Right renal cortex interstitium (tissue), 3 donors: Measurements from ENCODE around the gene CORO7. TPM values are rescaled to one million over a fixed set of nuclear protein-coding genes. Genes with fewer than 3 reads are reported as not detected.
"Not testable (repeated sequence)": the region's sequence is repeated elsewhere in the genome, so short reads cannot be mapped to it uniquely, and the experiment has no call there.

ENCODE experiments used
- DNase-seq, 3 donors: peaks; one replicate each; pipeline ENCODE4 v3.0.0-alpha.2; 2013; ENCODE audit warnings: low read depth in 3 of 3, low spot score in 2 of 3
- polyA plus RNA-seq, 3 donors: library from polyadenylated mRNA; unstranded; fragments of 120-200 nt; gene quantifications; one replicate each; pipeline ENCODE4 v1.2.1, GENCODE V29; 2013; ENCODE audit not compliant: insufficient read length in 3 of 3

The CORO7 gene
- polyA plus RNA-seq, 3 donors = 14.3 to 17.2 (median 14.3) TPM

DNA sequence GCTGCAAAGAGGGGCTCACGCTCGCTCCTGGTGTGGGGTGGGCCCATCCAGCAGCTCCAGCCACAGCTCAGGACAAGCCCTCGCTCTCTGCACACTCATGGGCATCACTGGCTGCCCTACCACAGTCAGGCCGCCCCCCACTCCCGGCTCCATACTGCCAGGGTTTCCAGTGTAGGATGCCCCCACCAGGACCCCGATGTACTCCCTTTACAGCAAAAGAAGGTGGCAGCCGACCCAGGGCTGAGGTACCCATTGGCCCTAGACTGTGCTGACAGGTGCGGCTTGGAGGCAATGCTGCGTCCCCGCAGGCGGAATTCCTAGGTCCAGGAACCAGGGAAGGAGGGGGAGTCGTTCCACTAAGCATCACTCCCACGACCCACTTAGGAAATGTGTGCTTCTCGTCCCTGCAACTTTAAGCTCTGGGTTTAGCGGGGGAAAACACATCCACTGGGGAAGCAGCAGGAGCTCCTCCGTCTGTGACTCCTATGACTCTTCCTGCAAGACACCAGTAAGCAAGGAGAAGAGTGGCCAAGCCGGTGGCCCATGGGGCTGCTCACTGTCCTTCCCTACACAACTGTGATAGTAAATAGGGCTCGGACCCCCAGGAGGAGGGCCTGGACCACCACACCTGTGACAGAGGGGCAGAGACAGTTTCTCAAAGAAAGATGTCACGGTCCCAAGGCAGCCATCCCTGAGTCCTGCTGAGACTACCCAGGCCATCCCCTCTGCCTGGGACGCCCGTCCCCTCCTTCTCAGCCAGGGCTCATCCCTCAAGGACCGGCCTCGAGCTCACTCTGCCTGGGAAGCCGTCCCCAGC, 13.1 kb downstream of the CORO7 start:
- DNase-seq = no peak

DNA sequence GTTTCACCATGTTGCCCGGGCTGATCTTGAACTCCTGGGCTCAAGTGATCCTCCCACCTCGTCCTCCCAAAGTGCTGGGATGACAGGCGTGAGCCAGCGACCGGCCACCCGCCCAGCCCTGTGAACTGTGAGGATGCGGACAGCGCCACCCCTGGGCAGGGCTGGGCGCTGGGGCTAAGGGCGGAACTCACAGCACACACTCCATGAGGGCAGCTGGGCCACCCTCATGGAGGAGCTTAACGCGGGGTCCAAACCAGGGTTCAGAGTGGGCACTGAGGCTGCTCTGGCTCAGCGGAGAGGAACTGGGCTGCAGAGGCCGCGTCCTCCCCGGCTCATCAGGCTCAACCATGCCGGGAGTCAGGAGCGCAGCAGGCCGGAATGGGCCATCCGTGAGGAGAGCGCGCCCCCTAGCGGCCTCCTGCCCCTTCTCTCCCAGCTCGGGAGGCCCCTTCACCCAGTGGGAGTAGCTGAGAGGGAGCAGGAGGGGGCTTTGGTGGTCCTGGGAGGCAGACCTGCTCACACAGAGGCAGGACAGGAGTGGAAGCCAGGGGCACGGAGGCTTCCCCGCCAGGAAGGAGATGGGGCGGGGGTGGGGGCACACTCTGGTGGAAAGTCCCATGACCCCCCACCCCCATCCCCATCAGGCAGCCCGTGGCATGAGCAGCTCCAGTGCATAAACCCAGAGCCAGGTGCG, 13.8 kb downstream of the CORO7 start:
- no peak for DNase-seq

DNA sequence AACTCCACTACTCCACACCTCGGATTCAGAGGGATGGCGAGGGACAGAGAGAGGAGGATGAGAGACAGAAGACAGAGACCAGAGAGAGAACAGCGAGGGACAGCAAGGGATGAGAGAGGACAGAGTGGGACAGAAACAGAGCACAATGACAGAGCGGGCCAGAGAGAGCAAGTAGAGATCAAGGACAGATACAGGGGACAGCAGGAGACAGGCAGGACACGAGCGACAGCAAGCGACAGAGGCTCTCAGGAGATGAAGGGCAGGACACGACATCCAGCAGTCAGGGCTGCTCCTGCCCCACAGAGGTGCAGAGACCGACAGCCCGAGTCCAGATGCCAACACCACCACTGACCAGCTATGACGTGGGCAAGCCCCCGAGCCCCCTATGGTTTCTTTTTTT, 14.9 kb downstream of the CORO7 start:
- DNase-seq = no peak

DNA sequence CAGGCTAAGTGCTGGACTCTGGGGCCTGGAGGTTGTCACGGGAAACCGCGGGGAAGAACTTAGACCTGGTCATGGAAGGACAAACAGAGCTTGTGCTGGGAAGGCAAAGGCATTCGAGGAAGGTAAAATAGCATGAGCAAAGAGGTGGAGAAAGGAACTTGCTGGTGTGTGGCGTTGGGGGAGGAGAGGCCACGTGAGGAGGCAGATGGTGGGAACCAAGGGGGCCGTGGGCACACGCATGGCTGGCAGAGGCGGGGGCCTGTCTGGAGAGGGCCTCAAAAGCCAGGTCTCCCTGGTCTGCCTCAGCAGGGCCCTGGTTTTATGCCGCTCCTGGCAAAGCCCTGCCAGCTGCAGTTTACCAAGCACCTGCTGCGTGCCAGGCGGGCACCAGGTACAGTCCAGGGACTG, 15.3 kb downstream of the CORO7 start:
- DNase-seq = no peak

DNA sequence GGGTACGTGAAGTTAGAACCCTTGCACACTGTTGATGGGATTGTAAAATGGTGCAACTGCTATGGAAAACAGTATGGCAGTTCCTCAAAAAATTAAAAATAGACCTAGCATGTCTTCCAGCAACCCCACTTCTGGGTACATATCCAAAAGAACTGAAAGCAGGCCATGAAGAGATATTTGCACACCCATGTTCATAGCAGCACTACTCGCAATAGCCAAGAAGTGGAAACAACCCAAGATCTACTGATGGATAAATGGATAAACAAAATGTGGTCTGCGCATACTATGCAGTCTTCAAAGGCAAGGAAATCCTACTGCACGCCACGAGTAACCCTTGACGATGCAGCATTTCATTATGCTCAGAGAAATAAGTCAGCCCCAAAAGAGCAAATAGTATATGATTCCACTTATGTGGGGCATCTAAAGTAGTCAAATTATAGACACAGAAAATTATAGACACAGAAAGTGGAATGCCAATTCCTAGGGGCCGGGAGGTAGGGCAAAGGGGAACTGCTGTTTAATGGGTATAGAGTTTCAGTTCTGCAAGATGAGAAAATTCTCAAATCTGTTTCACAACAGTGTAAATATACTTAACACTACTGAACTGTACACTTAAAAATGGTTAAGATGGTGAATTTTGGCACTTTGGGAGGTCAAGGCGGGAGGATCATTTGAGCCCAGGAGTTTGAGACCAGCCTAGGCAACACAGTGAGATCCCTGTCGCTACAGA, 17.2 kb downstream of the CORO7 start:
- DNase-seq = no peak

DNA sequence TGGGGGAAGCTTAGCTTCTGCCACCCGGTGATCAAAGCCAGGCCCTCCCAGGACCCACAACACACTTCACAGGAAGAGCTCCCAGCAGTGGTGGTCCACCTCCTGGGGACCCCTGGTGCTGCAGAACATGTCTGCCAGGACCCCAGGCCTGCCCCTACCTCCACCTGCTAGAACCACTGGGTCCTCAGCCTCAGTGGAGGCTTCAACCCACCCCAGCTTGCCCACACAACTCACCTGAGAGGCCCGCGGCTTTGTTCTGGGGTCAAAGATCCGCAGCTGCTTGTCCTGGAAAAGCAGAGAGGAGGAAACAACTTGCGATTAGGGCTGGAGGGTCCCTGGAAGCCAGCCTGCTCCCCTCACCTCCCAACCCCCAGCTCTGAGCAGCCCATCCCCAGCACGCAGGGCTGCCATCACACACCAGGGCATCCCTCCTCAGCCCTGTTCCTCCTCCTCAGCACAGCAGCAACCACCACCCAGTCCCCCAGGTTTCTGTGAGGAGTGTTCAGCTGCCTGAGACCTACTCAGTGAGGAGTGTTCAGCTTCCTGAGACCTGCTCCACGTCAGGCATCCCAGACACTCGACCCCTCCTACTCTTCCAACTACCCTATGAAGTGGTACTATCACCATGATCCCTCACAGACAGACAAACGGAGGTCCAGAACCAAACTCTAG, 21.2 kb downstream of the CORO7 start:
- no peak for DNase-seq

DNA sequence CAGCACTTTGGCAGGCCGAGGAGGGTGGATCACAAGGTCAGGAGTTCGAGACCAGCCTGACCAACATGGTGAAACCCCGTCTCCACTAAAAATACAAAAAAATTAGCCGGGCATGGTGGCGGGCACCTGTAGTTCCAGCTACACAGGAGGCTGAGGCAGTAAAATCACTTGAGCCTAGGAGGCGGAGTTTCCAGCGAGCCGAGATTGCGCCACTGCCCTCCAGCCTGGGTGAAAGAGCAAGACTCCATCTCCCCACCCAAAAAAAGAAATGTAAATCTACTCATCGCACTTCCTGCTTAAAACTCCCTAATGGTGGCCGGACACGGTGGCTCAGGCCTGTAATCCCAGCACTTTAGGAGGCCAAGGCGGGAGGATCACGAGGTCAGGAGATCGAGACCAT, 22.5 kb downstream of the CORO7 start:
- DNase-seq = not testable (repeated sequence)

DNA sequence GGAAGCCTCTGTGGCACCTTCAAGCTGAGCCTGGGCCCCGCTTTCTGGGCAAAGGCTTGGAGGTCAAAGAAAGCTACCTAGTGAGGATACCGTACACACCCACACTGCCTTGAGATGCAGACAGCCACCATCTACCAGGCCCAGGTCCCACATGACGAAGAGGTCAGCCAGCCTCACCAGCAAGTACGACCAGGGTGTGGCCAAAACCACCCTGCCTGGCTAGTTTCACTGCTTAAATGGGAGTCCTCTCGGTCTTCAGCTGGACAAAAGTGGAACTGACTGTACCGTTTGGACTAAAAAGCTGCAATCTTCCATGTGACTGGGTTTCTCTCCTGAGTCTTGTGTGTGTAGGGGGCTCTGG, 23.2 kb downstream of the CORO7 start:
- DNase-seq = no peak

DNA sequence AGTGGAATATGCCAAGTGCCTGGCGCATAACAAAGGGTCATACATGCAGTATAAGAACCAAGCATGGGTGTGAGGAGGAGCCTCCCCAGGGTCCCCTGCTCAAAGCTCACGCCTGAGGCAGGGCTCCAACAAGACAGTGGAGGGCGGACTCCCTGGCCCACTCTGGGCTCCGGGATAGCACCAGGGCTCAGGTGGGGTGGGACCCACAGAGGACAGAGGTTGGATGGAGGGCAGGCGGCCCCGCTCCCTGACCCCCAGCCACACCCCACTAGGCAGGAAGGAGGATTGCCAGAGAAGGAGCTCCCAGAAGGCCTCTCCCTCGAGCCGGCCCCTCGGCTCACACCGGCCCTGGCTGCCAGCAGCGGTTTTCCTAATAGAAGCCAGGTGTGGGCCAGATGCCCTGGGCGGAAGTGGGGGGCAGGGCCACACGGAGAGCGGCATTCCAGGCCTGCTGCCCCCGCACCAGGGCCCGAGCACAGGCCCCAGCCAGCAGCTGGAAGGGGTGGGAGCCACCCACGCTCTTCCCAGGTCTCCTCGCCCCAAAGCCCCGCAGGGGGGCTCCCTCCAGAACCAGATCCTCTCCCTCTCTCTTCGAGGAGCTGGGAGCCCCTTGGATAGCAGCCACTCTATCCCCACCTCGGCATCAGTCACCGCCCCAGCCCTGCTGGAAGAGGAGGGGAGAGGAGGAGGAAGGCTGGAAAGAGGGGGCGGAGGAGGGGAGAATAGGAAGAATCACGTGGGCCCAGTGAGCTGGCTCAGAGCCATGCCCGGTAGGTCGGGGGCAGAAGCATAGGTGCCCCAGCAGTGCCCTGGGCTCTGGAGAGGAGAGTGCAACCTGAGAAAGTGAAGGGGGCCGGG, 23.8 kb downstream of the CORO7 start:
- no peak for DNase-seq

DNA sequence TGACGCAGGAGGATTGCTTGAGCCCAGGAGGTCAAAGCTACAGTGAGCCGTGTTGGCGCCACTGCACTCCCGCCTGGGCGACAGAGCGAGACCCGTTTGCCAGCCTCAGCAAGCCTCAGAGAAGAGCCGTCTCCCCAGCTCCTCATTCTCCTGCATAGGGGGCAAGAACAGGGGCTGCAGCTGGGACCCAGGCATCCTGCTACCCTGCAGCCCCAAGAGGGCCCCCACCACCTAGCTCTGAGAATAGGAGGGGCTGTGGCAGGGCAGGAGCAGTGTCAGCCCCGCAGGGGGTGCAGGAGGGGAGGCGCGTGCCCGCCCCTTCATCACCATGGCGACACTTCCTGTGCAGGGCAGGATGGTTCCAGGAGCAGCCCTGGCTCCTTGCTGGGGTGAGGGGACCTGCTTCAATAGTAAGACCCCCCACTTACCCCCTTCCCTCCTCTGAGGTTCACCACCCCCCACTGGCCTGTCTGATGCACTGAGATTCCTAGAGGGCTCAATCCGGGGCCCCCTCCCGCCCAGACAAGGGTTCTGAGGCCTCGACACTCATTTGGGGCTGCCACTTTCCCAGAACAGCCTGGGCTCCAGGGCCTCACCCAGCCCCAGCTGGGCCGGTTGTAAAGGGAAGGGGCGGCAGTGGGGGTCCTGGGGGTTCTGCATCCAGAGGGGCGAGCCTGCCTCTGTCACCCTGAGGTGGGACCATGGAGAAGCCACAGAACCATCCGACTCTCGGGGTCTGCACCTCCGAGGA, 24.6 kb downstream of the CORO7 start:
- no peak for DNase-seq

DNA sequence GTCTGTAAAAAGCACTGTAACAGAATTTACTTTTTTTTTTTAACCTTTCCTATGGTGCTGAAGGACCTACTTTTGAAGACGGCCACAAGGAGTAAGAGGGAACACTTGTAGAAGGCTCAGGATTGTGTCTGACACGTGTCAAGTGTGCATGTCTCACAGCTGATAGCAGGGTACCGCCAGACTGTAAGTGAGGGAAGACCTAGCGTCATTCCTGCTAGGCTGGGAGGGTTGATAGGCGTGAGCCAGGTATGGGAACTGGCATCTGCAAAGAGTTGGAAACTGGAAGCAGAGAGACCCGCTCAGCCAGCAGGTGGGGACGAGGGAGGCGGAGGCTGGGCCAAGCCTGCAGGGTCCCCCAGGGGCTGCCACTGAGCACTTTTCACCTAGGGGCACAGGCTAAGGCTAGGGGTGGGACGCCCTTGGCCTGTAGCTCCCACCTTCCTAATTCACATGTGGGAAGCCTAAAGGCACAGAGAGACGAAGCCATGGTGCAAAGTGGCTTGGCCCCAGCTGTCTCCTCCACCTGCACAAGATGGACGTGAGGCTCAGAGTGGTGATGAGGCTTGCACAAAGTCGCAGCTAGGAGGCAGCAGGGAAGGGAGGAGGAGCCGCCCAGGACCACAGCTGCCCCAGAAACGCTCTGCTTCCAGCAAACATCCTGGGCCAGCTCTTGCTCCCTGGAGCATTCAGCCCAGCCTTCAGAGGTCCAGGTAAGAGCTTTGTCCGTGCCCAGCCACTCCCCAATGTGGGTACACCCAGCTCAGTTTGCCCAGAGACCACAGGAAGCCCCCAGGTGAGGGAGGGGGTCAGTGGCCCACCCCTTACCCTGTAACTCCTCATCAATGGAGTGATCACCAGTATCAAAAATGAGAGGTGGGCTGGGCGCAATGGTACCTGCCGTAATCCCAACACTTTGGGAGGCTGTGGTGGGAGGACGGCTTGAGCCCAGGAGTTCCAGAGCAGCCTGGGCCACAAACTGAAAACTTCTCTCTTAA, 25.8 kb downstream of the CORO7 start:
- no peak for DNase-seq

DNA sequence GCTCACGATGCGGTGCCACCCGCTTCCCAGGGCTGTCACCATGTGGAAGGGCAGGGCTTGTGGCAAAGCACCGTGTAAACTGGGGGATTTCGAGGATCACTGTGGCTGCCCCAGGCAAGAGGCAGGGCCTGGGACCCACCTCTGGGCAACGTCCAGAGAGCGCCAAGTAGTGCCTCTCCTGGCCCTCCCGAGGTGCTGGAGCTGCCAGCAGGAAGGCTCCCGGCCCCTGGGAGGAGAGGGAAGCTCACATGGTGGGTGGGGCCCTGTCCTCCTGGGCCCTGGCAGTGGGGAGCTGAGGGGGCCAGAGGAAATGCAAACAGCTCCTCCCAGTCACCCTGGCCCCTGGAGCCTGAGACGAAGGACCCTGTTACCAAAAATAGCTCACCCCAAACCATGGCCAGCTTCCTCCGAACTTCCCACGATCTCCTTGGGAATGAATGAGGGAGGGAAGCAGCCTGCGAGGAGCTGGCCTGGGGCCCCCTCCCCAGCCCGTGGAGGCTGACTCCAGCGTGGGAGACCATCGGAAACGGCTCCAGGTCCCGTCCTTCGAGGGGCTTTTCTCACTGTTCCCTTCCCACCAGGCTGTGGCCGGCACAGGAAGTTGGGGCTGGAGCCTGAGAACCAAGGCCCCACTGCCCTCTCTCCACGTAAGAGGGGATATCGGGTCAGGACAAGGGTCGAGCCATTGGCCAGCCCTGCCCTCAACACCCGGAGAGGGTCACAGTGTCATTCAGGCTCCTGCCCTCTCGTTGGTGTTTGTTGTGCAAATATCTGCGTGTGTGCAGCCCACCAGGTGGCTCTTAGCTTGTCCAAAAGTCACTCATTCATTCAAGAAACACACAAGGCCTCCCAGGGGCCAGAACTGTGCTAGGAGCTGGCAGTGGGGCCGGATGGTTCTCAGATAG, 27.1 kb downstream of the CORO7 start:
- DNase-seq = no peak

DNA sequence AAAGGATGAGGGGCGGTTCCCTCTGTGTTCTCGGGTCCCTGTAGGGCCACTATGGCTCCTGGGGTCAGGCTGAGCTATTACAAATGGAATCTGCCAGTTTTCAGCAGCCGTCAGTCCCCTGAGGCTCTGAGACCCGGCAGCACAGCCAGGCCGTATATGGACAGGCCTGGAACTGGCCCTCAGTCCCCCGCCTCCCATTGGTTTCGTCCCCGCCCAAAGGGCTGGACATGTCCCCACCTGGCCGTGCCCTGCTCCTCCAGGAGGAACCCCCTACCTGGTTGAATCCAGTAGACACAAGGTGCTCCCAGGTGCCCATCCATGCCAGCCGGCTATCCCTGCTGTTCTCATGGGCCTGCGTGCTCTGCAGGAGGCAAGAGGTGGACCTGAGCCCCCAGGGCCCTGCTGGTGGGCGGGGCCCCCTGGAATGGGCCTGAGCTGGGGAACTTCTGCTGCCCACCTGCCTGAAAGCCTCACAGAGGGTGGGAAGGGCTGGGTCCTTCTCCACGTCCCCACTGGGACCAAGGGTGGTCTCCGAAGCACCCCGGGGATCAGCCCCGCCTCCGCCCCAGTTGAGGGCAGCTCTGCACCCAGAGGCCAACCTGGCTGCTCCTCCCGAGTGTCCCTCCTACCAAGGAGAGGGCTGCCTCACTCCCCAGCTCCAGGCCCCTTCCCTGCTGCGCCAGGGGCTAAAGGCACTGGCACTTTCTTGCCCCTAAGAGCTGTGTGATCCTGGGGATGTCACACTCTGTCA, 27.9 kb downstream of the CORO7 start:
- DNase-seq = no peak

DNA sequence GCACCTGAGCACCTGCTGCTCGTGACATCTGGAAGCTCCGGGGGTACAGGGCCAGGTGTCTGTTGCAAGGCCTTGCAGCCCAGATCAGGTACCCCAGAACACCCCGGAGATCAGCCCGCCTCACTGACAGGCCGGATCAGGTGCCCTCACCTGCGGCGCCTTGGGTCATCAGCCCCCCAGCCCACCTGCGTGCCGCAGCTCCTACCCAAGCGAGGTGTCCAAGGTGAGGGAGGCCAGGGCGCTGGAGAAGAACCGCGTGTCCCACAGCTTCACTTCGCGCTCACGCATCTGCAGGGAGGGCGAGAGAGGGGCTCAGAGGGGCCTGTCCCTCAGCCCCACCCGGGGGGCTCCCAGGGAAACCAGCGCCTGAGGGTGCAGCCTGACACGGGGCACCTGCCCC, 28.6 kb downstream of the CORO7 start:
- DNase-seq = no peak

DNA sequence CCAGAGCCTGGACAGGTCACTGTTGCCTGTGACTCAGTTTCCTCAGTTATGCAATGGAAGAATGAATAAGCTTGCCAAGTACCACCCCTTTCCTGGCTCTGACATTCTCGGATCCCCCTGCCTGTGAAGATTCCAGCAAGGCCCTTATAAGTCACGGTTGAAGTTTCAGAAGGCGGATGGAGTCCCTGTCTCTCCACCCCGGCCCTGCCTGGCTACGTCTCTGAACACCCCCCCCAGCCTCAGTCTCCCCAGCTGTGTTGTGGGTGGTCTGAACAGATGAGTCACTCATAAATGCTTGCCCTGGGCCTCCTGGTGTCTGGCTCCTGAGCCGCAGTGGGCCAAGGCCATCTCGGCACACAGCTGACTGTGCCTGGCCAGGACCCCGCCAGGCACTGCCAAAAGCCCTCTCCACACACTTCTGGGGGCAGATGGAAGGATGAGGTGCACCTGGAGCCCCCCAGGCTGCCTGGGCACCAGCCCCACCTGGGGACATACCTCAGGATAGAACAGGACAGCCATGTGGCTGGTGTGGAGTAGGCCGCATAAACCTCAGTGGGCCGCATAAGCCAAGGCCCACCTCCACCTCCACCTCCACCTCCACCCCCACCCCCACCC, 29.3 kb downstream of the CORO7 start:
- DNase-seq = no peak

DNA sequence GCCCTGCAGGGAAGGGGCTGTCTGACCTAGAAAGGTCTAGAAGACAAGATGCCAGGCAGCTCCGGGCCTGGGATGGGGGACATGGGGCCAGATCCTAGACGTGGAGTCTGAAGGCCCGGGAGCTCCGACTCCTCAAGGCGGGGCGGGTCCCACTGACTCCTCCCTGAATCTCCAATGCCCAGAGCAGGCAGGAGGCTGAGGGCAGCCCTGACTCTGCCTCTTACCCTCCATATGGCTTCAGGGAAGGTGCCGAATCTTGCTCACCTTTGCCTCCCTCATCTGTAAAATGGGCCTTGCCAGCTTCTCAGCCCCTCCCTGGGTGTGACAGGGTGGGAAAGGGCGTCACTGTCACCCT, 30.0 kb downstream of the CORO7 start:
- DNase-seq = no peak
